IPS-NIHi11 (cell line): ENCODE measurements around the gene RAN.
"Not testable (repeated sequence)": the region's sequence is repeated elsewhere in the genome, so short reads cannot be mapped to it uniquely, and the experiment has no call there.

Source experiments
- DNase-seq: peaks from one replicate; pipeline ENCODE4 v3.0.0; 2012; ENCODE audit warnings: mixed read lengths, low spot score

The RAN gene

GRCh38 chr12:130878193-130879185, 6.6 kb downstream of the RAN start:
- peak; percentile 19 for DNase-seq

DNA sequence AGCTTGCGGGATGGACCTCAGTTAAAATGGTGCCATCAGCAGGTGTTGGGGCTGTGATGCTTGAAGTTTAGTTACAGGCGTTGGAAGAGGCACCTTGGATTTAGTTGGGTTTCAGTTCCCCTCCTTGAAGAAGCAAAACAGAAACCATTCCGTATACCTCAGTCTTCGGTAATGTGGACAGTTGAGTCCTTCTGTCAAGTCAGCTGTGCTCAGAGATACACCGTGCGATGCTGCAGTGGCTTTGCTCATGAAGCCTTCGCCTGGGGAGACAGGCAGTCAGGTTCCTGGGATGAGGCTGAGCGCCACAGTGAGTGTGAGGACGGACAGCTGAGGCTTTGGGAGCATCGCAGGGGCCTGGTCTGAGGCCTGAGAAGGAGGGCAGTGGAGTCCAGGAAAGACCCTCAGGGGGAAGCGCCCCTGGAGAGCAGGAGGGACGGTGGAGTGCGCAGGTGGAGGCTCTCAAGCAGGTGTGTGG, 7.4 kb downstream of the RAN start:
- peak; percentile 21 for DNase-seq

- peak; percentile 18 for DNase-seq
Observed at GRCh38 chr12:130879781-130880389, 8.0 kb downstream of the RAN start.

- no peak for DNase-seq
Observed at GRCh38 chr12:130880411-130880885, 8.6 kb downstream of the RAN start.

GRCh38 chr12:130881046-130881445, 9.2 kb downstream of the RAN start:
- DNase-seq: no peak

GRCh38 chr12:130881548-130881947, 9.7 kb downstream of the RAN start:
- DNase-seq: no peak

- DNase-seq: not testable (repeated sequence)
Observed at GRCh38 chr12:130887190-130887589, 15.3 kb downstream of the RAN start.

DNA sequence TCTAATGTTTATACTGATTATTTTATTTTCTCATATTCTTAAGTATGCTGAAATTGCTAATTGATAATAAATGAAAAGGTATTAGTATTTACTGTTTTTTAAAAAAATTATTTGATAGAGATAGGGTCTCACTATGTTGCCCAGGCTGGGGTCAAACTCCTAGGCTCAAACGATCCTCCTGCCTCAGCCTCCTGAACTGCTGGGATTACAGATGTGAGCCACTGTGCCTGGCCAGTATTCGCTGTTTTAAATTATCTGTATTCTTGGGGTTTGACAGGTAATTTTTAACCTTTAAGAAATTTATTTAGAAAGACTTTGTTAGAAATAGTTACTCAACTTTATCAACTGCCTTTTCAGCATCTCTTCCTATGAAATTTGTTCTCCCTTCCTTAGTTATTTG, 32.2 kb downstream of the RAN start:
- DNase-seq: no peak

GRCh38 chr12:130904936-130905455, 33.1 kb downstream of the RAN start:
- not testable (repeated sequence) for DNase-seq

DNA sequence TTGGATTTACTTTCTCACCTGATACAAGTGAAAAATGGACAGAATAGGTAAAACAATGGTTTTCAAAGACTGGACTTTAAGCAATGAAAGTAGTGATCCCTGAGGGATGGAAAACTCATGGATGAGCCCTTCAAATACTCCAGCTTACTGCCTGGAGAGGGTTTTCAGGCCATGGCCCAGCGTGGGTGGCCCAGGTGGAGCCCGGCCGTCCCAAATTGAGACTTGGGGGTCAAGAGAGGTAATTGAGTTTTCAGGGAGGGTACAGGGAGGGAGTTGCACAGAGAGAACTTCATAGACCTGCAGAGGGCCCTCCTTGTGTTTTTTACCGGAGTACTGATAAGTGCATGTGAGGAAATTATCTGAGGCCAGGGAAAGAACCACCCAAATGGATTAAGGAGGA, 37.2 kb downstream of the RAN start:
- no peak for DNase-seq

- DNase-seq: no peak
Observed at GRCh38 chr12:130911193-130911592, 39.3 kb downstream of the RAN start.

DNA sequence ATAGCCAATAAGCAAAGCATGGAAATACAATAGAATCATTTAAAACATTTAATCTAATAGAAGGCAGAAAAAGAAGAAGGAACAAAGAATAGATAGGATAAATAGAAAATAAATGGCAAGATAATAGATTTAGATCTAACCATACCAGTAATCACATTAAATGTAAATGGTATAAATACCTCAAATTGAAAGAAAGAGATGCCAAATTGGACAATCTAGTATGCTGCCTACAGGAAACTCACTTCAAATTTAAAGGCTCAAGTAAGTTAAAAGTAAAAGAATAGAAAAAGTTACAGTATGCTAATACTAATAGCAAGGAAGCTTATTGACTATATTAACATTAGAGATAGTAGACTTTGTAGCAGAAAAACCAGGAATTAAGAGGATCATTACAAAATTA, 40.1 kb downstream of the RAN start:
- DNase-seq: no peak

GRCh38 chr12:130916241-130916911, 44.5 kb downstream of the RAN start:
- DNase-seq: peak; percentile 84

GRCh38 chr12:130917607-130918006, 45.7 kb downstream of the RAN start:
- no peak for DNase-seq

- no peak for DNase-seq
Observed at GRCh38 chr12:130919086-130919485, 47.2 kb downstream of the RAN start.

- no peak for DNase-seq
Observed at GRCh38 chr12:130920119-130920703, 48.3 kb downstream of the RAN start.

DNA sequence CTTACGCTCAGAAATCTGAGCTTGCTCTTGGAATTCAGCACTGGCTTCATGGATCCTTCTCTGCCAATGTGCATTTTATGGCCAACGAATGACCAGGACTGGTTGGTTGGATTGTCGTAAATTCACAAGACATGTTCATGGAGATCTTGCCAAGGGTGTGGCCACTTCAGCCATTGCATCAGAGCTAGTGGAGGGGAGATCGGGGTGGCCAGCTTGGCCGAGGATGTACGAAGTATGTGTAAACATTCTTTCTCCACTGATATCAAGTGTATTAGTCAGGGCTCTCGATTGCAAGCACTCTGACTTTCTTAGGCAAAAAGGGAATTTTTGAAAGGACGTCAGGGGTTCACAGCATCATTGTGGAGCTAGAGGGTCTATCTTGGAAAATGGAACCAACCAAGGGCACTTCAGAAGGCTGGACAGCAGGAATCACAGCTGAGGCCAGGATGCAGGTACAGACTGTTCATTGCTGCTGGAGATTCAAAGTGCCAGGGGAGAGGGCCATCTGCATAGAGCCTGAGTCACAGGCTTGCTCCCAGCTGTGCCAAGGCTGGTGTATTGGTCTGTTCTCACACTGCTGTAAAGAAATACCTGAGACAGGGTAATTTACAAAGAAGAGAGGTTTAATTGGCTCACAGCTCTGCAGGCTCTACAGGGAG, 49.0 kb downstream of the RAN start:
- no peak for DNase-seq

- DNase-seq: no peak
Observed at GRCh38 chr12:130922511-130922953, 50.7 kb downstream of the RAN start.

GRCh38 chr12:130924966-130925665, 53.2 kb downstream of the RAN start:
- DNase-seq: no peak

GRCh38 chr12:130925666-130926015, 53.8 kb downstream of the RAN start:
- no peak for DNase-seq
